Measurements from ENCODE around the gene KMT2D. TPM values are rescaled to one million over a fixed set of nuclear protein-coding genes. Genes with fewer than 3 reads are reported as not detected.

Gene KMT2D
- total and polyA plus RNA-seq, 2 of the 8 experiments (the other 6 are each of a cell fraction or from before 2014, with no cell fraction given) = 9.1 to 86.3 TPM

DNA sequence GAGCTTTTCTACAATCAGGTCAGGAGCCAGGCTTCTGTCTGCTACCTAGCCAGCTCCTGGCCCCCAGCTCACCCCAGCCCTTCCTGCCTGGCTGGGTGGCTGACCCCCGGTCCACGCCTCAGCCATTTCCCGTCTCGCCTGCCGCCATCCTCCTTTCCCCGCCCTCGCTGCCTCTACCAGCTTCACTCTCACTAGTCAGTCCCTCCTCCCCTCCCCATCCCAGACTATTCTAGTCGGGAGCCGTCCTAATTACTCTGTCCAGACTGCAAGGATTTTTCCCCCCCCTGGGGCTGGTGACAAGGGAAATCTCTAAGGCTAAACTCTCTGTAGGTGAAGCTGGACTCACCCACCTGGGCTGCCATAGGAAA is 33.2 kb upstream of the KMT2D start (continued):
- no peak for TF ChIP-seq CHD7 (IDR thresholded peaks at IDR 0.05; ENCODE audit: insufficient replicate concordance, low read length)
- TF ChIP-seq EGR1 (IDR thresholded peaks at IDR 0.05; ENCODE audit: borderline replicate concordance, low read depth, low read length) = no peak
- TF ChIP-seq, protein P1, sequence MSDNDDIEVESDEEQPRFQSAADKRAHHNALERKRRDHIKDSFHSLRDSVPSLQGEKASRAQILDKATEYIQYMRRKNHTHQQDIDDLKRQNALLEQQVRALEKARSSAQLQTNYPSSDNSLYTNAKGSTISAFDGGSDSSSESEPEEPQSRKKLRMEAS (IDR thresholded peaks at IDR 0.05) = no peak
- no peak for TF ChIP-seq CBX5 (IDR thresholded peaks at IDR 0.05; ENCODE audit: low read depth, low read length)
- no peak for TF ChIP-seq RXRA (IDR thresholded peaks at IDR 0.05; ENCODE audit: insufficient read depth, low read depth, low read length)
- no peak for TF ChIP-seq ASH2L (IDR thresholded peaks at IDR 0.05; ENCODE audit: low read length)
- no peak for TF ChIP-seq SP4 (IDR thresholded peaks at IDR 0.05; ENCODE audit: low read length)
- no peak for TF ChIP-seq EP300 (IDR thresholded peaks at IDR 0.05; ENCODE audit: borderline replicate concordance in 1 of 2, low read depth in 2 of 2, low read length in 2 of 2)
- TF ChIP-seq RAD21 (IDR thresholded peaks at IDR 0.05 in 1 of 2, conservative IDR thresholded peaks at IDR 0.05 in 1 of 2; ENCODE audit: low read depth in 2 of 2, low read length in 2 of 2) = no peak
- no peak for TF ChIP-seq KDM1A (IDR thresholded peaks at IDR 0.05; ENCODE audit: borderline replicate concordance, low read length)
- TF ChIP-seq CEBPB (IDR thresholded peaks at IDR 0.05; ENCODE audit: low read depth, low read length) = no peak

Measured in H1 (cell line).